HEK293T (cell line): Measurements from ENCODE around the gene TSHR.

ENCODE experiments used
- CTCF ChIA-PET: fragments of 350-600 bp; formaldehyde crosslinking; extraction: SDS; loops from one replicate; lab custom pipeline; 2021; ENCODE audit warnings: antibody characterized with exemption, inconsistent platforms; lab: Yijun Ruan, JAX
- POLR2A ChIA-PET: fragments of 350-600 bp; formaldehyde crosslinking; extraction: SDS; loops from one replicate; lab custom pipeline; 2020; ENCODE audit warnings: antibody characterized with exemption, inconsistent platforms; lab: Yijun Ruan, JAX
- DNase-seq: peaks from one replicate; pipeline ENCODE4 v3.0.0; 2012; ENCODE audit warnings: mixed read lengths; ENCODE audit errors: extremely low spot score
- ARNT ChIP-seq: fragments of 450-650 bp; IDR thresholded peaks from 2 replicates; pipeline ENCODE4 v1.6.1; 2017; ENCODE audit warnings: mild to moderate bottlenecking
- BHLHE40 ChIP-seq: fragments of 450-650 bp; IDR thresholded peaks from 2 replicates; pipeline ENCODE4 v1.6.1; 2016; ENCODE audit warnings: mild to moderate bottlenecking, moderate library complexity, borderline replicate concordance
- CTBP1 ChIP-seq: fragments of 450-650 bp; IDR thresholded peaks from 2 replicates; pipeline ENCODE4 v1.6.1; 2016; ENCODE audit warnings: borderline replicate concordance
- ELF4 ChIP-seq: fragments of 450-650 bp; IDR thresholded peaks from 2 replicates; pipeline ENCODE4 v1.6.1; 2017; ENCODE audit warnings: antibody characterized with exemption
- FOXA1 ChIP-seq: fragments of 450-650 bp; IDR thresholded peaks from 2 replicates; pipeline ENCODE4 v1.6.1; 2016; ENCODE audit warnings: mild to moderate bottlenecking
- FOXK2 ChIP-seq: fragments of 450-650 bp; IDR thresholded peaks from 2 replicates; pipeline ENCODE4 v1.6.1; 2016; ENCODE audit warnings: mild to moderate bottlenecking
- FOXM1 ChIP-seq: fragments of 450-650 bp; IDR thresholded peaks from 2 replicates; pipeline ENCODE4 v1.6.1; 2017; ENCODE audit warnings: mild to moderate bottlenecking, borderline replicate concordance
- HDGF ChIP-seq: fragments of 450-650 bp; IDR thresholded peaks from 2 replicates; pipeline ENCODE4 v1.6.1; 2017; ENCODE audit warnings: antibody characterized with exemption, borderline replicate concordance
- L3MBTL2 ChIP-seq: fragments of 450-650 bp; conservative IDR thresholded peaks from 2 replicates; pipeline ENCODE4 v1.6.1; 2016; ENCODE audit warnings: mild to moderate bottlenecking
- LEF1 ChIP-seq: fragments of 450-650 bp; IDR thresholded peaks from 2 replicates; pipeline ENCODE4 v1.6.1; 2017; ENCODE audit warnings: mild to moderate bottlenecking, borderline replicate concordance
- NFRKB ChIP-seq: fragments of 450-650 bp; IDR thresholded peaks from 2 replicates; pipeline ENCODE4 v1.6.1; 2016; ENCODE audit warnings: mild to moderate bottlenecking, moderate library complexity
- PKNOX1 ChIP-seq: fragments of 450-650 bp; IDR thresholded peaks from 2 replicates; pipeline ENCODE4 v1.6.1; 2016
- SP1 ChIP-seq: fragments of 450-650 bp; IDR thresholded peaks from 2 replicates; pipeline ENCODE4 v1.6.1; 2017
- SUZ12 ChIP-seq: fragments of 450-650 bp; IDR thresholded peaks from 2 replicates; pipeline ENCODE4 v1.6.1; 2016; ENCODE audit warnings: mild to moderate bottlenecking
- TARDBP ChIP-seq: fragments of 450-650 bp; IDR thresholded peaks from 2 replicates; pipeline ENCODE4 v1.6.1; 2016
- ZNF384 ChIP-seq: fragments of 450-650 bp; IDR thresholded peaks from 2 replicates; pipeline ENCODE4 v1.6.1; 2016

TSHR gene

GRCh38 chr14:81096656-81097055 lies 141.2 kb downstream of the TSHR start:
- no peak for TF ChIP-seq PKNOX1
- TF ChIP-seq ARNT: no peak
- TF ChIP-seq TARDBP: no peak
- TF ChIP-seq CTBP1: no peak
- no peak for TF ChIP-seq ELF4
- TF ChIP-seq LEF1: no peak
- no peak for TF ChIP-seq BHLHE40
- no peak for TF ChIP-seq SUZ12
- no peak for TF ChIP-seq FOXK2
- TF ChIP-seq L3MBTL2: no peak
- no peak for TF ChIP-seq ZNF384
- no peak for TF ChIP-seq FOXA1
- TF ChIP-seq NFRKB: no peak
- no peak for TF ChIP-seq FOXM1
- TF ChIP-seq HDGF: no peak
- TF ChIP-seq SP1: no peak
- DNase-seq: no peak
- ChIA-PET POLR2A (interaction anchor here (1.1 kb wide), 1 partner anchor 124 kb away, joined by 3 read pairs; the partner anchor contains the start of gene GTF2A1), CTCF (interaction anchor here (0.9 kb wide), 1 partner anchor 67 kb away, joined by 3 read pairs; no protein-coding TSS in a partner anchor)

DNA sequence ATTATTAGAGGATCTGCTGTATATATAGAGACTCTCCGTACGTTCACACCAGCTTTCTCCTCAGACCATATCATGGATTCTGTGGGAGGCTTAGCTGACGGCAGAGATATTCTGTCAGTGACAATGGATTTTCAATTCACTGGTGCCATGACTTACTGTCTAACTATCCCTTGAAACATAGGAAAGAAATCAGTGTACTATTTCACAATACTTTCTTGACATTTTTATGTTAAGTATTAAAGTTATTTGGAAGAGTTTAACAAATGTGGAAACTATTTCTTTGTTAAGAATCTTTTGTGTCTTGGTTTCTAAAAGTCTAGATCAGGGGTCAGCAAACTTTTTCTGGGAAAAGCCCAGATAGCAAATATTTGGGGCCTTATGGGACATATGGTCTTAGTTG lies 146.8 kb downstream of the TSHR start:
- DNase-seq: no peak
- CTCF ChIA-PET: no interaction called here
- TF ChIP-seq LEF1: no peak
- no peak for TF ChIP-seq ELF4
- no peak for TF ChIP-seq SP1
- TF ChIP-seq ZNF384: no peak
- no peak for TF ChIP-seq HDGF
- TF ChIP-seq CTBP1: no peak
- TF ChIP-seq FOXM1: no peak
- no peak for TF ChIP-seq FOXA1
- TF ChIP-seq SUZ12: no peak
- TF ChIP-seq ARNT: no peak
- TF ChIP-seq NFRKB: no peak
- TF ChIP-seq FOXK2: no peak
- no peak for TF ChIP-seq BHLHE40
- TF ChIP-seq PKNOX1: no peak
- TF ChIP-seq TARDBP: no peak
- TF ChIP-seq L3MBTL2: no peak
- POLR2A ChIA-PET: no interaction called here

DNA sequence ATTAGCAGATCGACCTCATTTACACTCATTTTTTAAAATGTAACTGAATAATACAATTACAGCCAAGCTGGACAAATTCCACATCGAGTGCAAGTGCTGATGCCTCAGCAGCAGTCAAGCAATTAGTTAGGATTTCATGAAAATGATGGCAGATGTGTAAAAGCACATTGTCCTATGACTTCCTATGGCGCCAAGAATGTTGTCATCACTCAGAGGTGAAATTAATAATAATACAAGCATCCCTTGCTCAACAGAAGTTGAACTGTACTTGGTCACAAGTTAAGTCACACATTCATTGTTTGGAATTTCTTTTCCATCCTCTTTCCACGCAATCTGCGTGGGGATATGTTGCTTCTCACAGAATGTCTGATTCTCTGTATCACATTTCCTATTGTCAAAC lies 148.0 kb downstream of the TSHR start:
- ChIA-PET POLR2A (no interaction called here), CTCF (no interaction called here)

GRCh38 chr14:81105378-81105777 lies 150.0 kb downstream of the TSHR start:
- no peak for TF ChIP-seq BHLHE40
- ChIA-PET CTCF (no interaction called here), POLR2A (no interaction called here)
- no peak for DNase-seq

More for the DNA sequence above, 148.0 kb downstream of the TSHR start:
- no peak for TF ChIP-seq ARNT
- TF ChIP-seq FOXK2: no peak
- TF ChIP-seq FOXA1: no peak
- TF ChIP-seq ELF4: no peak
- TF ChIP-seq NFRKB: no peak
- no peak for TF ChIP-seq CTBP1
- no peak for TF ChIP-seq PKNOX1
- no peak for TF ChIP-seq L3MBTL2
- no peak for TF ChIP-seq FOXM1
- no peak for TF ChIP-seq TARDBP
- no peak for TF ChIP-seq HDGF
- no peak for TF ChIP-seq ZNF384
- TF ChIP-seq SUZ12: no peak
- TF ChIP-seq BHLHE40: no peak
- TF ChIP-seq LEF1: no peak
- DNase-seq: no peak

- ChIA-PET CTCF (no interaction called here), POLR2A (no interaction called here)
- no peak for DNase-seq
- no peak for TF ChIP-seq SP1
- no peak for TF ChIP-seq LEF1
- TF ChIP-seq TARDBP: no peak
- no peak for TF ChIP-seq PKNOX1
- TF ChIP-seq FOXK2: no peak
- TF ChIP-seq L3MBTL2: no peak
- TF ChIP-seq ZNF384: no peak
- TF ChIP-seq FOXM1: no peak
- TF ChIP-seq CTBP1: no peak
- TF ChIP-seq BHLHE40: no peak
- no peak for TF ChIP-seq NFRKB
Measured at GRCh38 chr14:81105961-81106360, 150.5 kb downstream of the TSHR start.

DNA sequence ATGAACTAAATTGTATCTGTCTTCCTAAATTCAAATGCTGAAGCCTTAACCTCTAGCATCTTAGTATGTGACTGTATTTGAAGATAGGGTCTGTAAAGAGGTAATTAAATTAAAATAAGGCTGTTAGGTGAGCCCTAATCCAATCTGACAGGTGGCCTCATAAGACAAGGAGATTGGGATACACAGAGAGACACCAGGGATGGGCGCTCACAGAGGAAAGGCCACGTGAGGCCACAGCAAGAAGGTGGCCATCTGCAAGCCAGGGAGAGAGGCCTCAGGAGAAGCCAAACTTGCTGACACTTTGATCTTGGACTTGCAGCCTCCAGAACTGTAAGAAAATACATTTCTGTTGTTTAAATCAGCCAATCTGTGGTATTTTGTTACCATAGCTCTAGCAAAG lies 154.8 kb downstream of the TSHR start:
- DNase-seq: no peak
- POLR2A ChIA-PET: no interaction called here
- CTCF ChIA-PET: no interaction called here
- no peak for TF ChIP-seq ARNT
